Renal pelvis (tissue), 4 donors: ENCODE data around the gene WASHC3. TPM values are rescaled to one million over a fixed set of nuclear protein-coding genes. Genes with fewer than 3 reads are reported as not detected.

Experiments used
- DNase-seq: peaks from one replicate; pipeline ENCODE4 v3.0.0-alpha.2; 2013
- polyA plus RNA-seq, 3 donors: library from polyadenylated mRNA; unstranded; fragments of 120-200 nt; gene quantifications; one replicate each; pipeline ENCODE4 v1.2.1, GENCODE V29; 2013; ENCODE audit not compliant: insufficient read length in 3 of 3

The WASHC3 gene
- polyA plus RNA-seq, 3 donors: 48.7 to 55.8 (median 49.5) TPM

GRCh38 chr12:101997102-101997501 lies 64.7 kb downstream of the WASHC3 start:
- no peak for DNase-seq

- DNase-seq: no peak
Observed at GRCh38 chr12:101995684-101996083, 66.1 kb downstream of the WASHC3 start.

- DNase-seq: no peak
Observed at GRCh38 chr12:101992091-101992490, 69.7 kb downstream of the WASHC3 start.

GRCh38 chr12:101982307-101982706 lies 79.5 kb downstream of the WASHC3 start:
- DNase-seq: no peak

- DNase-seq: no peak
Observed at GRCh38 chr12:101981868-101982267, 79.9 kb downstream of the WASHC3 start.

- DNase-seq: no peak
Observed at GRCh38 chr12:101968770-101969169, 93.0 kb downstream of the WASHC3 start.

- DNase-seq: no peak
Observed at GRCh38 chr12:101967506-101967905, 94.3 kb downstream of the WASHC3 start.

GRCh38 chr12:101966496-101966895 lies 95.3 kb downstream of the WASHC3 start:
- DNase-seq: no peak

- DNase-seq: no peak
Observed at GRCh38 chr12:101963697-101964096, 98.1 kb downstream of the WASHC3 start.

Other genes starting within 250 kb of the WASHC3 start
- 10 to 100 TPM; 28.2 to 43.6 (median 36.4) TPM for gene GNPTAB, start 231.0 kb downstream of the WASHC3 start, polyA plus RNA-seq
- 10 to 100 TPM; 15.5 to 22.0 (median 20.9) TPM for gene DRAM1, start 184.4 kb downstream of the WASHC3 start, polyA plus RNA-seq
- gene NUP37, start 58.1 kb upstream of the WASHC3 start, polyA plus RNA-seq: 10 to 100 TPM; 29.8 to 35.3 (median 32.5) TPM
- 10 to 100 TPM; 13.2 to 14.2 (median 13.6) TPM for gene PARPBP, start 58.2 kb upstream of the WASHC3 start, polyA plus RNA-seq
- gene PMCH, start 135.8 kb upstream of the WASHC3 start, polyA plus RNA-seq: 1 to 10 TPM in 1 of 3 donors, under 1 TPM in 2; 0.33 to 1.0 (median 0.96) TPM